RWPE2 (cell line): Measurements from ENCODE around the gene TAS1R3.

Experiments used
- ATAC-seq: fragments of 200-7000 bp; cut with Tn5 transposase; 3 replicates; pipeline ENCODE4 v1.9.1; 2021; ENCODE audit warnings: low read depth
- DNase-seq: peaks from one replicate; pipeline ENCODE4 v3.0.0-alpha.2; 2020; ENCODE audit warnings: low spot score
- H3K27ac ChIP-seq: fragments of 450-650 bp; 2 replicates; pipeline ENCODE4 v1.5.1; 2017; ENCODE audit warnings: mild to moderate bottlenecking; ENCODE audit not compliant: poor library complexity, severe bottlenecking
- H3K27me3 ChIP-seq: fragments of 250-450 bp; sonication (Bioruptor Pico); 2 replicates; pipeline ENCODE4 v1.5.1; 2021; ENCODE audit warnings: mild to moderate bottlenecking, moderate library complexity; ENCODE audit not compliant: insufficient read depth, poor library complexity, severe bottlenecking
- H3K36me3 ChIP-seq: fragments of 250-450 bp; sonication (Bioruptor Pico); 2 replicates; pipeline ENCODE4 v1.5.1; 2020; ENCODE audit warnings: low read depth, mild to moderate bottlenecking, moderate library complexity
- H3K4me1 ChIP-seq: fragments of 250-450 bp; sonication (Bioruptor Pico); 2 replicates; pipeline ENCODE4 v1.5.1; 2021; ENCODE audit warnings: mild to moderate bottlenecking, moderate library complexity; ENCODE audit not compliant: insufficient read depth, poor library complexity, severe bottlenecking
- H3K4me3 ChIP-seq: fragments of 250-450 bp; sonication (Bioruptor Pico); 2 replicates; pipeline ENCODE4 v1.5.1; 2021; ENCODE audit warnings: mild to moderate bottlenecking, moderate library complexity; ENCODE audit not compliant: severe bottlenecking
- H3K9me3 ChIP-seq: fragments of 250-450 bp; sonication (Bioruptor Pico); 2 replicates; pipeline ENCODE4 v1.5.1; 2021; ENCODE audit warnings: mild to moderate bottlenecking, moderate library complexity; ENCODE audit not compliant: severe bottlenecking
- CTCF ChIP-seq: fragments of 450-650 bp; IDR thresholded peaks from one replicate; pipeline ENCODE4 v1.5.1; 2017; ENCODE audit warnings: mild to moderate bottlenecking, moderate library complexity; ENCODE audit not compliant: poor library complexity, severe bottlenecking

The TAS1R3 gene

GRCh38 chr1:1307261-1307922 lies 23.7 kb upstream of the TAS1R3 start:
- no peak for DNase-seq

GRCh38 chr1:1307923-1308755 lies 22.9 kb upstream of the TAS1R3 start, which contains the start of the genes ACAP3 and PUSL1:
Gene ACAP3, minus strand, starts transcription at chr1:1307930. Its CDS starts 115 bp downstream, at chr1:1307815.
Gene PUSL1, plus strand, starts transcription at chr1:1308597. Its CDS starts 47 bp downstream, at chr1:1308644.
- no peaks in the 10 kb centered on the region for H3K27me3 ChIP-seq
- H3K27ac ChIP-seq: peak within 1 kb of the TSS; percentile 89
- TF ChIP-seq CTCF: peak; percentile 26
- no peaks in the 10 kb centered on the region for H3K9me3 ChIP-seq
- peak within 1 kb of the TSS; percentile 86 for H3K4me3 ChIP-seq
- peaks cover 33% of the 10 kb centered on the region for H3K36me3 ChIP-seq
- peak; percentile 32 for ATAC-seq
- peaks cover 29% of the 10 kb centered on the region for H3K4me1 ChIP-seq
- DNase-seq: peak; percentile 93

More at GRCh38 chr1:1307261-1307922, 23.7 kb upstream of the TAS1R3 start:
- Histone ChIP-seq H3K36me3 (peaks cover 25% of the 10 kb centered on the region), H3K27ac (peak overlapping the region; percentile 89), H3K9me3 (no peaks in the 10 kb centered on the region), H3K27me3 (no peaks in the 10 kb centered on the region), H3K4me1 (peaks cover 31% of the 10 kb centered on the region), H3K4me3 (peak overlapping the region; percentile 86)
- no peak for TF ChIP-seq CTCF
- ATAC-seq: no peak

- H3K27ac ChIP-seq: peak overlapping the region; percentile 89
- DNase-seq (no peak), ATAC-seq (0 out of 3 replicates have a peak, but pooled peaks have one; percentile 0)
These were observed 22.3 kb upstream of the TAS1R3 start for GRCh38 chr1:1308756-1309250.

GRCh38 chr1:1309251-1310108 lies 21.6 kb upstream of the TAS1R3 start:
- Histone ChIP-seq H3K4me1 (peaks cover 17% of the 10 kb centered on the region), H3K27me3 (no peaks in the 10 kb centered on the region), H3K4me3 (peak overlapping the region; percentile 86), H3K9me3 (no peaks in the 10 kb centered on the region), H3K27ac (peak overlapping the region; percentile 89), H3K36me3 (peaks cover 45% of the 10 kb centered on the region)
- ATAC-seq: 0 out of 3 replicates have a peak, but pooled peaks have one; percentile 0
- TF ChIP-seq CTCF: no peak
- no peak for DNase-seq

More at GRCh38 chr1:1308756-1309250, 22.3 kb upstream of the TAS1R3 start:
- no peaks in the 10 kb centered on the region for H3K27me3 ChIP-seq
- H3K4me3 ChIP-seq: peak overlapping the region; percentile 86
- TF ChIP-seq CTCF: no peak
- H3K36me3 ChIP-seq: peaks cover 40% of the 10 kb centered on the region
- H3K4me1 ChIP-seq: peaks cover 23% of the 10 kb centered on the region
- H3K9me3 ChIP-seq: no peaks in the 10 kb centered on the region
